ENCODE results near the gene ZNF592.

Gene ZNF592

DNA sequence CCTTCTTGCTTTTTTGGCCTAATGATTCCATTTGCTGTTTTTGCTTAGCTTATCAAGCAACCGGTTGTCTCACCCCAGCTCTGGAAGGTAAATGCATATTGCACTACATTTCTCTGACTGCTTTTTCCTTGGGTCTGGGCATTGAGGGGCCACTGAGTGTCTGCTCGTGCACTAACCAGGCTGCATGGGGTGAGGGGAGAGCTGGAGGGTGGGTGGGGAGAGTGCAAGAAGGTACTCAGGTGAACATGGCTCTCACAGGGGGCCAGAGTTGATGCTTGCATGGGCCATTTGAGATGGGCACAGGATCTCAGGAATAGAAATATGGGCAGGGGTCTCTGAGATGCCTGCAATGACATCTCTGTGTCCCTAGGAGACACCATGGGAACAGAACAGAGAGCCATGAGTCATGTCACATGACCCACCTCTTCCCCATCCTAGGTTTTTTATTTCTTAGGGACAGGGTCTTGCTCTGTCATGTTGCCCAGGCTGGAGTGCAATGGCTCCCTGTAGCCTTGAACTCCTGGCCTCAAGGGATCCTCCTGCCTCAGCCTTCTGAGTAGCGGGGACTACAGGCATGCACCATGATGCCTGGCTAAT, 75.0 kb downstream of the ZNF592 start (continued):
- TF ChIP-seq, protein P1, sequence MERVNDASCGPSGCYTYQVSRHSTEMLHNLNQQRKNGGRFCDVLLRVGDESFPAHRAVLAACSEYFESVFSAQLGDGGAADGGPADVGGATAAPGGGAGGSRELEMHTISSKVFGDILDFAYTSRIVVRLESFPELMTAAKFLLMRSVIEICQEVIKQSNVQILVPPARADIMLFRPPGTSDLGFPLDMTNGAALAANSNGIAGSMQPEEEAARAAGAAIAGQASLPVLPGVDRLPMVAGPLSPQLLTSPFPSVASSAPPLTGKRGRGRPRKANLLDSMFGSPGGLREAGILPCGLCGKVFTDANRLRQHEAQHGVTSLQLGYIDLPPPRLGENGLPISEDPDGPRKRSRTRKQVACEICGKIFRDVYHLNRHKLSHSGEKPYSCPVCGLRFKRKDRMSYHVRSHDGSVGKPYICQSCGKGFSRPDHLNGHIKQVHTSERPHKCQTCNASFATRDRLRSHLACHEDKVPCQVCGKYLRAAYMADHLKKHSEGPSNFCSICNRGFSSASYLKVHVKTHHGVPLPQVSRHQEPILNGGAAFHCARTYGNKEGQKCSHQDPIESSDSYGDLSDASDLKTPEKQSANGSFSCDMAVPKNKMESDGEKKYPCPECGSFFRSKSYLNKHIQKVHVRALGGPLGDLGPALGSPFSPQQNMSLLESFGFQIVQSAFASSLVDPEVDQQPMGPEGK (tag by site-specific recombination; IDR thresholded peaks at IDR 0.05), result no peak
- TF ChIP-seq ZNF302 (tag by site-specific recombination; IDR thresholded peaks at IDR 0.05; ENCODE audit: low read depth) (no peak), ZEB2 (tag by site-specific recombination; IDR thresholded peaks at IDR 0.05) (no peak), HOXC10 (CRISPR knock-in tag; IDR thresholded peaks at IDR 0.05) (no peak), ZNF701 (tag by site-specific recombination; IDR thresholded peaks at IDR 0.05) (no peak), ZNF18 (tag by site-specific recombination; IDR thresholded peaks at IDR 0.05) (no peak), WT1 (tag by site-specific recombination; IDR thresholded peaks at IDR 0.05) (no peak), YY2 (tag by site-specific recombination; IDR thresholded peaks at IDR 0.05) (no peak), ZNF658 (tag by site-specific recombination; IDR thresholded peaks at IDR 0.05) (no peak), ZNF112 (tag by site-specific recombination; IDR thresholded peaks at IDR 0.05) (no peak), ZNF768 (tag by site-specific recombination; IDR thresholded peaks at IDR 0.05) (no peak)

DNA sequence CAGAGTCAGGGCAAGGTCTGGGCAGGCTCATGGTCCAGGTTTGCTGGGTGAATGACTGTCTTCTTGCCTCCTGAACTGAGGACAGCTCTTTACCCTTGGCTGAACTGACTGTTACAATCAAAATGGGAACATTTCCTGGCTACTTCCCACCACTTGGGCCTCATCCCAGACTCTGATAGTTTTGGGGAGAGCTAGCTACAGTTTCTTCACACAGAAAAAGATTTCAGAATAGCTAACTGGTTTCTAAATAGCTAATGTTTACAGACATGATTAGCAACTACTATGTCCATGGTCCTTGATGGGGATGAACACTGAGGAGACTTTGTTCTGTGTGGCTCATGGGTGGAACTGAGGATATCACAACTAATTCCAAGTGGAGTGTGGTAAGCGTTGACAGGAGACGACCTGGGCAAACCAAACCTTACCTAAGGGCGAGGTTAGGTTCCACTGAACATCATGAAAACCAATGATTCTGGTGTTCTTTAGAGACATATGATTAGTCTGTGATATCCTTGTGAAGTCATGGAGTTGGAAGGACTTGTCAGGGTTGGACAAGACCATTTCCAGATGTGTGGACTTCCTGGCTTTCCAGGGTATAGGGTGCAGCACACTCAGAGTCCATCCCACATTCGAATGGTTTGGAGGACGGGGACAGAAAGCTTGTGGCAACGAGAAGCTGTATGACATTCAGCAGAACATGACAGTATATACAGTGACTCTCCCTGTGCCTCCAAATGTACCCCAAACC, 76.0 kb downstream of the ZNF592 start:
- no peak overlapping the region for H3K27ac ChIP-seq (ENCODE audit: extremely low read depth, low read depth, low read length)
- H3K4me3 ChIP-seq (ENCODE audit: low read depth, low read length), result no peak overlapping the region
- H3K4me1 ChIP-seq (ENCODE audit: control insufficient read depth, insufficient read depth, low read length), result no peaks in the 10 kb centered on the region
- CTCF ChIA-PET, result interaction anchor here (0.6 to 1.8 kb wide), 3 partner anchors 104 to 225 kb away, joined by 4 to 14 read pairs (median 6); no protein-coding TSS in a partner anchor
- no peak for TF ChIP-seq ZBTB21 (tag by site-specific recombination; IDR thresholded peaks at IDR 0.05)
- no peak for TF ChIP-seq ZFP69B (tag by site-specific recombination; IDR thresholded peaks at IDR 0.05)
- TF ChIP-seq ZBTB17 (tag by site-specific recombination; IDR thresholded peaks at IDR 0.05), result no peak
- TF ChIP-seq KLF10 (tag by site-specific recombination; IDR thresholded peaks at IDR 0.05), result no peak
- no peaks in the 10 kb centered on the region for H3K36me3 ChIP-seq (ENCODE audit: control insufficient read depth in 2 of 2, insufficient read depth in 1 of 2, low read length in 2 of 2)
- POLR2A ChIA-PET, result interaction anchor here (0.6 kb wide), 1 partner anchor 108 kb away, joined by 3 read pairs; no protein-coding TSS in a partner anchor
- no peaks in the 10 kb centered on the region for H3K9me3 ChIP-seq (ENCODE audit: control insufficient read depth, insufficient read depth, low read depth, low read length)

DNA sequence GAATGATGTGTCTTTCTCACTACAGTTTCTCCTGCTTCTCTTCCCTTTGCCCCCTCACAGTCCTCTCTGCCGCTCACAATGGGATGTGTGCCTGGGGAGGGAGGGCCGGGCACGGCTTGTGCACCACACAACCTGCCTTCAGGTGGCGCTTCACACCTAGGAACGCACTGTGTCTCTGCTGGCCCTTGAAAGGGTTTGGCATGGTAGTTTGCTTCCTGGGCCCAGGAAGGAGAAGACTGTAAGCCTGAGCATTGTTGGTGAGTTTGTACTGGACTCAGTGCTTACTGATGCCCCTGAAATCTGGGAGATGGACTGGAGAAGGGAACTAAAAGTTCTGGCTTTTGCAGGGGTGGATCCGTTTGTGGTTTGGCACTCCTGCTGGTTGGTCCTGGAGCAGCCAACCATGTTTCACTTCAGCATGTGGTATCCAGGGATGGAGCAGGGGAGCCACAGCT, 78.0 kb downstream of the ZNF592 start:
- no peak overlapping the region for H3K27ac ChIP-seq (ENCODE audit: extremely low read depth, low read depth, low read length)

More for the DNA sequence above, 78.0 kb downstream of the ZNF592 start:
- Histone ChIP-seq H3K4me3 (ENCODE audit: low read depth, low read length) (no peak overlapping the region), H3K9me3 (ENCODE audit: control insufficient read depth, insufficient read depth, low read depth, low read length) (no peaks in the 10 kb centered on the region), H3K4me1 (ENCODE audit: control insufficient read depth, insufficient read depth, low read length) (no peaks in the 10 kb centered on the region), H3K36me3 (ENCODE audit: control insufficient read depth in 2 of 2, insufficient read depth in 1 of 2, low read length in 2 of 2) (no peaks in the 10 kb centered on the region)
- ChIA-PET POLR2A (no interaction called here), CTCF (interaction anchor here (0.5 to 1.9 kb wide), 8 partner anchors 12 to 275 kb away, joined by 3 to 14 read pairs (median 4); no protein-coding TSS in a partner anchor)
- TF ChIP-seq, protein P2, sequence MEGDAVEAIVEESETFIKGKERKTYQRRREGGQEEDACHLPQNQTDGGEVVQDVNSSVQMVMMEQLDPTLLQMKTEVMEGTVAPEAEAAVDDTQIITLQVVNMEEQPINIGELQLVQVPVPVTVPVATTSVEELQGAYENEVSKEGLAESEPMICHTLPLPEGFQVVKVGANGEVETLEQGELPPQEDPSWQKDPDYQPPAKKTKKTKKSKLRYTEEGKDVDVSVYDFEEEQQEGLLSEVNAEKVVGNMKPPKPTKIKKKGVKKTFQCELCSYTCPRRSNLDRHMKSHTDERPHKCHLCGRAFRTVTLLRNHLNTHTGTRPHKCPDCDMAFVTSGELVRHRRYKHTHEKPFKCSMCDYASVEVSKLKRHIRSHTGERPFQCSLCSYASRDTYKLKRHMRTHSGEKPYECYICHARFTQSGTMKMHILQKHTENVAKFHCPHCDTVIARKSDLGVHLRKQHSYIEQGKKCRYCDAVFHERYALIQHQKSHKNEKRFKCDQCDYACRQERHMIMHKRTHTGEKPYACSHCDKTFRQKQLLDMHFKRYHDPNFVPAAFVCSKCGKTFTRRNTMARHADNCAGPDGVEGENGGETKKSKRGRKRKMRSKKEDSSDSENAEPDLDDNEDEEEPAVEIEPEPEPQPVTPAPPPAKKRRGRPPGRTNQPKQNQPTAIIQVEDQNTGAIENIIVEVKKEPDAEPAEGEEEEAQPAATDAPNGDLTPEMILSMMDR (tag by site-specific recombination; IDR thresholded peaks at IDR 0.05), result 0 out of 2 replicates have a peak, but pooled peaks have one; percentile 31
- TF ChIP-seq ZNF184 (tag by site-specific recombination; IDR thresholded peaks at IDR 0.05) (no peak), ZNF354C (tag by site-specific recombination; IDR thresholded peaks at IDR 0.05; ENCODE audit: borderline replicate concordance, low read depth) (no peak), ZNF610 (tag by site-specific recombination; IDR thresholded peaks at IDR 0.05; ENCODE audit: borderline replicate concordance) (peak; percentile 94), SETDB1 (IDR thresholded peaks at IDR 0.05; ENCODE audit: insufficient read length, low read length) (no peak), ZNF2 (tag by site-specific recombination; IDR thresholded peaks at IDR 0.05) (peak; percentile 84), KLF10 (tag by site-specific recombination; IDR thresholded peaks at IDR 0.05) (no peak), KLF17 (tag by site-specific recombination; IDR thresholded peaks at IDR 0.05) (no peak)
- TF ChIP-seq, protein P1 (tag by site-specific recombination; IDR thresholded peaks at IDR 0.05), result 0 out of 2 replicates have a peak, but pooled peaks have one; percentile 18
- TF ChIP-seq, protein P3, sequence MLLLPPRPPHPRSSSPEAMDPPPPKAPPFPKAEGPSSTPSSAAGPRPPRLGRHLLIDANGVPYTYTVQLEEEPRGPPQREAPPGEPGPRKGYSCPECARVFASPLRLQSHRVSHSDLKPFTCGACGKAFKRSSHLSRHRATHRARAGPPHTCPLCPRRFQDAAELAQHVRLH (tag by site-specific recombination; IDR thresholded peaks at IDR 0.05), result 0 out of 2 replicates have a peak, but pooled peaks have one; percentile 44
